ENCODE measurements around the gene FAAH.

Gene FAAH

GRCh38 chr1:46401154-46401913, 7.2 kb downstream of the FAAH start:
- DNase-seq, result no peak

GRCh38 chr1:46401964-46402626, 8.0 kb downstream of the FAAH start:
- DNase-seq, result no peak

GRCh38 chr1:46403916-46404315, 9.8 kb downstream of the FAAH start:
- DNase-seq, result no peak

GRCh38 chr1:46404482-46405196, 10.5 kb downstream of the FAAH start:
- no peak for DNase-seq

GRCh38 chr1:46405197-46405555, 11.1 kb downstream of the FAAH start:
- DNase-seq, result no peak

GRCh38 chr1:46405724-46406123, 11.6 kb downstream of the FAAH start:
- DNase-seq, result no peak

GRCh38 chr1:46406881-46407608, 12.9 kb downstream of the FAAH start:
- DNase-seq, result no peak

- DNase-seq, result no peak
Observed at GRCh38 chr1:46407636-46408035, 13.5 kb downstream of the FAAH start.

- no peak for DNase-seq
Observed at GRCh38 chr1:46408356-46409062, 14.4 kb downstream of the FAAH start.

GRCh38 chr1:46409063-46409372, 14.9 kb downstream of the FAAH start:
- no peak for DNase-seq

GRCh38 chr1:46410156-46411009, 16.3 kb downstream of the FAAH start:
- no peak for DNase-seq

- no peak for DNase-seq
Observed at GRCh38 chr1:46411010-46411405, 16.9 kb downstream of the FAAH start.

GRCh38 chr1:46411601-46412341, 17.7 kb downstream of the FAAH start:
- DNase-seq, result no peak

GRCh38 chr1:46412893-46413595, 18.9 kb downstream of the FAAH start:
- no peak for DNase-seq

GRCh38 chr1:46413596-46413985, 19.5 kb downstream of the FAAH start:
- no peak for DNase-seq

- no peak for DNase-seq
Observed at GRCh38 chr1:46415514-46415913, 21.4 kb downstream of the FAAH start.

GRCh38 chr1:46418976-46419375, 24.9 kb downstream of the FAAH start:
- DNase-seq, result no peak

GRCh38 chr1:46420533-46420915, 26.4 kb downstream of the FAAH start:
- no peak for DNase-seq

GRCh38 chr1:46421739-46422138, 27.6 kb downstream of the FAAH start:
- no peak for DNase-seq

- DNase-seq, result no peak
Observed at GRCh38 chr1:46422261-46422871, 28.2 kb downstream of the FAAH start.

Measured in T-helper 1 cell (primary cell).